Activated B cell treated with CpG ODN at 0.5 μM for 24 hours (primary cell): ENCODE measurements around the gene FBXW4. TPM values are rescaled to one million over a fixed set of nuclear protein-coding genes. Genes with fewer than 3 reads are reported as not detected.

Source experiments
- ATAC-seq: fragments of 200-7000 bp; cut with Tn5 transposase; one replicate; pipeline ENCODE4 v1.10.0; 2021; ENCODE audit warnings: low read depth, mild to moderate bottlenecking, moderate library complexity
- CTCF ChIA-PET: fragments of 350-600 bp; sonication (Branson Sonifier 250); formaldehyde crosslinking; loops from one replicate; lab custom pipeline; 2021; ENCODE audit warnings: antibody characterized with exemption; lab: Charles Lee
- POLR2A ChIA-PET: fragments of 350-600 bp; sonication (Branson Sonifier 250); formaldehyde crosslinking; loops from one replicate; lab custom pipeline; 2021; ENCODE audit warnings: antibody characterized with exemption; lab: Charles Lee
- DNase-seq: peaks from one replicate; pipeline ENCODE4 v3.0.0; 2022
- H3K27ac Mint-ChIP-seq: one replicate; pipeline ENCODE4 v1.8.0; 2020; ENCODE audit warnings: mixed read lengths
- H3K27me3 Mint-ChIP-seq: one replicate; pipeline ENCODE4 v1.8.0; 2021; ENCODE audit warnings: mixed read lengths
- H3K36me3 Mint-ChIP-seq: one replicate; pipeline ENCODE4 v1.8.0; 2021; ENCODE audit warnings: low read depth, mixed read lengths
- H3K4me1 Mint-ChIP-seq: one replicate; pipeline ENCODE4 v1.8.0; 2021; ENCODE audit warnings: mixed read lengths
- H3K4me3 Mint-ChIP-seq: one replicate; pipeline ENCODE4 v1.8.0; 2020; ENCODE audit warnings: mild to moderate bottlenecking, mixed read lengths
- H3K9me3 Mint-ChIP-seq: one replicate; pipeline ENCODE4 v1.8.0; 2020; ENCODE audit warnings: mixed read lengths
- CTCF ChIP-seq: fragments of 200-600 bp; IDR thresholded peaks from one replicate; pipeline ENCODE4 v1.8.0; 2022; ENCODE audit warnings: antibody characterized with exemption, mild to moderate bottlenecking
- intact Hi-C: fragments of 100-400 bp; cut with micrococcal nuclease; formaldehyde crosslinking; loops from one replicate; pipeline ENCODE4 v1.15.1; 2024
- total RNA-seq: library from RNA; stranded (reverse); gene quantifications from 2 replicates; pipeline ENCODE4 v1.2.3, GENCODE V29; 2022

The FBXW4 gene
- total RNA-seq, 1 donor from 2014 or later, result 74.2 TPM

GRCh38 chr10:101565936-101566332, 129.0 kb downstream of the FBXW4 start:
- H3K9me3 Mint-ChIP-seq, result no peaks in the 10 kb centered on the region
- ChIA-PET POLR2A (no interaction called here), CTCF (no interaction called here)
- H3K27ac Mint-ChIP-seq, result no peak overlapping the region
- no peaks in the 10 kb centered on the region for H3K36me3 Mint-ChIP-seq
- no peak for TF ChIP-seq CTCF
- DNase-seq (no peak), ATAC-seq (no peak)
- peaks cover 21% of the 10 kb centered on the region for H3K4me1 Mint-ChIP-seq
- H3K27me3 Mint-ChIP-seq, result peaks cover 51% of the 10 kb centered on the region
- no peak overlapping the region for H3K4me3 Mint-ChIP-seq
- intact Hi-C loops, result loop anchor here (10.0 kb wide), 1 partner anchor 211 kb away; the partner anchor contains the start of gene BTRC

- peaks cover 51% of the 10 kb centered on the region for H3K27me3 Mint-ChIP-seq
- H3K4me1 Mint-ChIP-seq, result peaks cover 16% of the 10 kb centered on the region
- CTCF ChIA-PET, result no interaction called here
- H3K9me3 Mint-ChIP-seq, result no peaks in the 10 kb centered on the region
- ATAC-seq (no peak), DNase-seq (no peak)
- H3K4me3 Mint-ChIP-seq, result no peak overlapping the region
- no peak overlapping the region for H3K27ac Mint-ChIP-seq
- intact Hi-C loops, result loop anchor here (10.0 kb wide), 1 partner anchor 211 kb away; the partner anchor contains the start of gene BTRC
- no peaks in the 10 kb centered on the region for H3K36me3 Mint-ChIP-seq
- no peak for TF ChIP-seq CTCF
- POLR2A ChIA-PET, result no interaction called here
These were observed 129.5 kb downstream of the FBXW4 start for GRCh38 chr10:101565370-101565900.

- DNase-seq (no peak), ATAC-seq (no peak)
- ChIA-PET CTCF (no interaction called here), POLR2A (no interaction called here)
- intact Hi-C loops, result loop anchor here (10.0 kb wide), 1 partner anchor 210 kb away; the partner anchor contains the start of gene BTRC
- H3K4me1 Mint-ChIP-seq, result peaks cover 9% of the 10 kb centered on the region
- TF ChIP-seq CTCF, result no peak
- H3K4me3 Mint-ChIP-seq, result no peak overlapping the region
- H3K36me3 Mint-ChIP-seq, result no peaks in the 10 kb centered on the region
- no peaks in the 10 kb centered on the region for H3K9me3 Mint-ChIP-seq
- peaks cover 49% of the 10 kb centered on the region for H3K27me3 Mint-ChIP-seq
- no peak overlapping the region for H3K27ac Mint-ChIP-seq
These were observed 130.4 kb downstream of the FBXW4 start for GRCh38 chr10:101564490-101564991.

- ATAC-seq, result no peak
- H3K9me3 Mint-ChIP-seq, result no peaks in the 10 kb centered on the region
- peaks cover 40% of the 10 kb centered on the region for H3K27me3 Mint-ChIP-seq
- no peak for TF ChIP-seq CTCF
- H3K27ac Mint-ChIP-seq, result no peak overlapping the region
- DNase-seq, result no peak
- CTCF ChIA-PET, result no interaction called here
- H3K4me1 Mint-ChIP-seq, result peaks cover 7% of the 10 kb centered on the region
- POLR2A ChIA-PET, result no interaction called here
- H3K36me3 Mint-ChIP-seq, result no peaks in the 10 kb centered on the region
- H3K4me3 Mint-ChIP-seq, result no peak overlapping the region
- intact Hi-C loops, result loop anchor here (10.0 kb wide), 1 partner anchor 209 kb away; the partner anchor contains the start of gene BTRC
These were observed 131.4 kb downstream of the FBXW4 start for GRCh38 chr10:101563497-101564040.

GRCh38 chr10:101563007-101563406, 132.0 kb downstream of the FBXW4 start:
- no peak for TF ChIP-seq CTCF
- H3K4me1 Mint-ChIP-seq, result peaks cover 7% of the 10 kb centered on the region
- no peaks in the 10 kb centered on the region for H3K9me3 Mint-ChIP-seq
- no peak overlapping the region for H3K4me3 Mint-ChIP-seq
- ChIA-PET POLR2A (interaction anchor here (1.0 kb wide), 1 partner anchor 1079 kb away, joined by 3 read pairs; no protein-coding TSS in a partner anchor), CTCF (no interaction called here)
- peaks cover 35% of the 10 kb centered on the region for H3K27me3 Mint-ChIP-seq
- DNase-seq (no peak), ATAC-seq (no peak)
- intact Hi-C loops, result loop anchor here (10.0 kb wide), 1 partner anchor 208 kb away; the partner anchor contains the start of gene BTRC
- H3K27ac Mint-ChIP-seq, result no peak overlapping the region
- no peaks in the 10 kb centered on the region for H3K36me3 Mint-ChIP-seq
